Mammary epithelial cell (primary cell): Measurements from ENCODE around the gene MILR1.
"Not testable (repeated sequence)": the region's sequence is repeated elsewhere in the genome, so short reads cannot be mapped to it uniquely, and the experiment has no call there.

Experiments used
- EZH2 ChIP-seq: IDR thresholded peaks from 2 replicates; pipeline ENCODE4 v1.6.1; 2012; ENCODE audit warnings: low read length, inconsistent platforms, borderline replicate concordance
- TF ChIP-seq, protein P1 (sequence below), 2 donors: IDR thresholded peaks in 1 of 2; conservative IDR thresholded peaks in 1 of 2; 2 replicates each; pipeline ENCODE4 v1.5.1; 2011 to 2012; ENCODE audit warnings: inconsistent platforms in 2 of 2, low read length in 2 of 2, mild to moderate bottlenecking in 2 of 2, control low read depth in 1 of 2, low read depth in 1 of 2; ENCODE audit not compliant: insufficient read depth in 1 of 2; ENCODE audit errors: extremely low read depth in 1 of 2

DNA sequence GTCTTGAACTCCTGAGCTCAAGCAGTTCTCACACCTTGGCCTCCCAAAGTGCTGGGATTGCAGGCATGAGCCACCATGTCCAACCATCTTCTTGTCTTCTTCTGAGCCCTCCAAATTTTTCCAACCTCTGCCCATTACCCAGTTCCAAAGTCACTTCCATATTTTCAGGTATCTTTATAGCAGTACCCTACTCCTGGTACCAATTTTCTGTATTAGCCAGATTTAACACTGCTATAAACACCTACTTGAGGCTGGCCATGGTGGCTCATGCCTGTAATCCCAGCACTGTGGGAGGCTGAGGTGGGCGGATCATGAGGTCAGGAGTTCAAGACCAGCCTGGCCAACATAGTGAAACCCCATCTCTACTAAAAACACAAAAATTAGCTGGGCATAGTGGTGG is 9.4 kb upstream of the MILR1 start:
- TF ChIP-seq EZH2, result not testable (repeated sequence)
- TF ChIP-seq, protein P1, sequence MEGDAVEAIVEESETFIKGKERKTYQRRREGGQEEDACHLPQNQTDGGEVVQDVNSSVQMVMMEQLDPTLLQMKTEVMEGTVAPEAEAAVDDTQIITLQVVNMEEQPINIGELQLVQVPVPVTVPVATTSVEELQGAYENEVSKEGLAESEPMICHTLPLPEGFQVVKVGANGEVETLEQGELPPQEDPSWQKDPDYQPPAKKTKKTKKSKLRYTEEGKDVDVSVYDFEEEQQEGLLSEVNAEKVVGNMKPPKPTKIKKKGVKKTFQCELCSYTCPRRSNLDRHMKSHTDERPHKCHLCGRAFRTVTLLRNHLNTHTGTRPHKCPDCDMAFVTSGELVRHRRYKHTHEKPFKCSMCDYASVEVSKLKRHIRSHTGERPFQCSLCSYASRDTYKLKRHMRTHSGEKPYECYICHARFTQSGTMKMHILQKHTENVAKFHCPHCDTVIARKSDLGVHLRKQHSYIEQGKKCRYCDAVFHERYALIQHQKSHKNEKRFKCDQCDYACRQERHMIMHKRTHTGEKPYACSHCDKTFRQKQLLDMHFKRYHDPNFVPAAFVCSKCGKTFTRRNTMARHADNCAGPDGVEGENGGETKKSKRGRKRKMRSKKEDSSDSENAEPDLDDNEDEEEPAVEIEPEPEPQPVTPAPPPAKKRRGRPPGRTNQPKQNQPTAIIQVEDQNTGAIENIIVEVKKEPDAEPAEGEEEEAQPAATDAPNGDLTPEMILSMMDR (conservative IDR thresholded peaks at IDR 0.05 in 1 of 2, IDR thresholded peaks at IDR 0.05 in 1 of 2; ENCODE audit: extremely low read depth in 1 of 2, insufficient read depth in 1 of 2, low read depth in 1 of 2, low read length in 2 of 2), result not testable (repeated sequence)
